H1 (cell line): ENCODE data around the gene MYOCOS. TPM values are rescaled to one million over a fixed set of nuclear protein-coding genes. Genes with fewer than 3 reads are reported as not detected.

Experiments
- ASH2L ChIP-seq: fragments of 200-600, 300-600 bp; sonication (generic); IDR thresholded peaks from one replicate; pipeline ENCODE4 v1.7.1; 2017; ENCODE audit warnings: low read length
- JUND ChIP-seq: IDR thresholded peaks from 2 replicates; pipeline ENCODE4 v1.6.1; 2011; ENCODE audit warnings: mild to moderate bottlenecking, improper control_type of control experiment, low read length
- KDM1A ChIP-seq: fragments of 200-600, 300-600 bp; sonication (generic); IDR thresholded peaks from 2 replicates; pipeline ENCODE4 v1.7.1; 2016; ENCODE audit warnings: mild to moderate bottlenecking, low read length, borderline replicate concordance
- NRF1 ChIP-seq: IDR thresholded peaks from 2 replicates; pipeline ENCODE4 v1.6.1; 2011; ENCODE audit warnings: mild to moderate bottlenecking, low read depth, low read length, improper control_type of control experiment
- PHF8 ChIP-seq: fragments of 200-600 bp; sonication (generic); conservative IDR thresholded peaks from 2 replicates; pipeline ENCODE4 v1.7.1; 2012; ENCODE audit warnings: low read depth, mild to moderate bottlenecking, inconsistent platforms, low read length, moderate library complexity
- POU5F1 ChIP-seq: IDR thresholded peaks from 2 replicates; pipeline ENCODE4 v1.6.1; 2011; ENCODE audit warnings: low read depth, mild to moderate bottlenecking, low read length, moderate library complexity
- SIRT6 ChIP-seq: IDR thresholded peaks from one replicate; pipeline ENCODE4 v1.7.1; 2012; ENCODE audit warnings: low read length, inconsistent platforms
- polyA plus RNA-seq, 7 experiments: library from polyadenylated mRNA; depleted of rRNA in 3 of 7; stranded (reverse) in 5 of 7; unstranded in 2 of 7; fragments of >200 nt in 5 of 7; fragments of 200-250 nt in 2 of 7; gene quantifications; 1 replicate in 5 of 7; 2 replicates in 1 of 7; 4 replicates in 1 of 7; pipeline versions ENCODE4 v1.2.1 to v1.2.3, GENCODE V29; 2011 to 2013; ENCODE audit warnings: missing spikeins in 2 of 7, mixed read lengths in 2 of 7
- total RNA-seq: library from RNA; stranded (reverse); fragmentation: NEBNext Ultra II Directional; extraction: Animal tissue kit (Norgen Biotek cat#: 25700); gene quantifications from 2 replicates; pipeline ENCODE4 v1.2.1, GENCODE V29; 2021
- TF ChIP-seq, protein P1 (sequence below): fragments of 300-600 bp; sonication (generic); IDR thresholded peaks from 2 replicates; pipeline ENCODE4 v1.7.1; 2012; ENCODE audit warnings: low read length, moderate library complexity, mild to moderate bottlenecking, inconsistent platforms; ENCODE audit not compliant: insufficient replicate concordance
- TF ChIP-seq, protein P2 (sequence below): IDR thresholded peaks from 2 replicates; pipeline ENCODE4 v1.6.1; 2011; ENCODE audit warnings: low read depth, mild to moderate bottlenecking, low read length; ENCODE audit not compliant: insufficient read depth

MYOCOS gene
- total and polyA plus RNA-seq, 2 of the 8 experiments (the other 6 are each of a cell fraction or from before 2014, with no cell fraction given): not detected

DNA sequence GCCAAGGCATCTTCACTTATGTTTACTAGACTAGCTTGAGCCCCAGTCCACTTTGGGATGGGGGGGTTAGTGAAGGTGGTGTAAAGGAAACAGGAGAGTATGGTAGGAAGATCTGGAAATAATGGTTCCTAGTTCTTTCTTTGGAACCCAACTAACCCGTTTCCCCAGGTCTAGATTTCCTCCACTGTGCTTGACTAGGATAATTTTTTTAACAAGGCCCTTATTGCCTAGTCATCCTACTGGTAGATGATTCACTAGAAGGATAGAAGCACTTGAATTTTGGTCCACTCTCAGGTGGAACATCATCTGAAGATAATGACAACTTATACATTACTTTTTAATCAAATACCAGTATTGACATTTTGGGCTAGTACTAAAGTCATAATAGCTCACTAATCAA lies 45.9 kb upstream of the MYOCOS start (continued):
- TF ChIP-seq, protein P1, sequence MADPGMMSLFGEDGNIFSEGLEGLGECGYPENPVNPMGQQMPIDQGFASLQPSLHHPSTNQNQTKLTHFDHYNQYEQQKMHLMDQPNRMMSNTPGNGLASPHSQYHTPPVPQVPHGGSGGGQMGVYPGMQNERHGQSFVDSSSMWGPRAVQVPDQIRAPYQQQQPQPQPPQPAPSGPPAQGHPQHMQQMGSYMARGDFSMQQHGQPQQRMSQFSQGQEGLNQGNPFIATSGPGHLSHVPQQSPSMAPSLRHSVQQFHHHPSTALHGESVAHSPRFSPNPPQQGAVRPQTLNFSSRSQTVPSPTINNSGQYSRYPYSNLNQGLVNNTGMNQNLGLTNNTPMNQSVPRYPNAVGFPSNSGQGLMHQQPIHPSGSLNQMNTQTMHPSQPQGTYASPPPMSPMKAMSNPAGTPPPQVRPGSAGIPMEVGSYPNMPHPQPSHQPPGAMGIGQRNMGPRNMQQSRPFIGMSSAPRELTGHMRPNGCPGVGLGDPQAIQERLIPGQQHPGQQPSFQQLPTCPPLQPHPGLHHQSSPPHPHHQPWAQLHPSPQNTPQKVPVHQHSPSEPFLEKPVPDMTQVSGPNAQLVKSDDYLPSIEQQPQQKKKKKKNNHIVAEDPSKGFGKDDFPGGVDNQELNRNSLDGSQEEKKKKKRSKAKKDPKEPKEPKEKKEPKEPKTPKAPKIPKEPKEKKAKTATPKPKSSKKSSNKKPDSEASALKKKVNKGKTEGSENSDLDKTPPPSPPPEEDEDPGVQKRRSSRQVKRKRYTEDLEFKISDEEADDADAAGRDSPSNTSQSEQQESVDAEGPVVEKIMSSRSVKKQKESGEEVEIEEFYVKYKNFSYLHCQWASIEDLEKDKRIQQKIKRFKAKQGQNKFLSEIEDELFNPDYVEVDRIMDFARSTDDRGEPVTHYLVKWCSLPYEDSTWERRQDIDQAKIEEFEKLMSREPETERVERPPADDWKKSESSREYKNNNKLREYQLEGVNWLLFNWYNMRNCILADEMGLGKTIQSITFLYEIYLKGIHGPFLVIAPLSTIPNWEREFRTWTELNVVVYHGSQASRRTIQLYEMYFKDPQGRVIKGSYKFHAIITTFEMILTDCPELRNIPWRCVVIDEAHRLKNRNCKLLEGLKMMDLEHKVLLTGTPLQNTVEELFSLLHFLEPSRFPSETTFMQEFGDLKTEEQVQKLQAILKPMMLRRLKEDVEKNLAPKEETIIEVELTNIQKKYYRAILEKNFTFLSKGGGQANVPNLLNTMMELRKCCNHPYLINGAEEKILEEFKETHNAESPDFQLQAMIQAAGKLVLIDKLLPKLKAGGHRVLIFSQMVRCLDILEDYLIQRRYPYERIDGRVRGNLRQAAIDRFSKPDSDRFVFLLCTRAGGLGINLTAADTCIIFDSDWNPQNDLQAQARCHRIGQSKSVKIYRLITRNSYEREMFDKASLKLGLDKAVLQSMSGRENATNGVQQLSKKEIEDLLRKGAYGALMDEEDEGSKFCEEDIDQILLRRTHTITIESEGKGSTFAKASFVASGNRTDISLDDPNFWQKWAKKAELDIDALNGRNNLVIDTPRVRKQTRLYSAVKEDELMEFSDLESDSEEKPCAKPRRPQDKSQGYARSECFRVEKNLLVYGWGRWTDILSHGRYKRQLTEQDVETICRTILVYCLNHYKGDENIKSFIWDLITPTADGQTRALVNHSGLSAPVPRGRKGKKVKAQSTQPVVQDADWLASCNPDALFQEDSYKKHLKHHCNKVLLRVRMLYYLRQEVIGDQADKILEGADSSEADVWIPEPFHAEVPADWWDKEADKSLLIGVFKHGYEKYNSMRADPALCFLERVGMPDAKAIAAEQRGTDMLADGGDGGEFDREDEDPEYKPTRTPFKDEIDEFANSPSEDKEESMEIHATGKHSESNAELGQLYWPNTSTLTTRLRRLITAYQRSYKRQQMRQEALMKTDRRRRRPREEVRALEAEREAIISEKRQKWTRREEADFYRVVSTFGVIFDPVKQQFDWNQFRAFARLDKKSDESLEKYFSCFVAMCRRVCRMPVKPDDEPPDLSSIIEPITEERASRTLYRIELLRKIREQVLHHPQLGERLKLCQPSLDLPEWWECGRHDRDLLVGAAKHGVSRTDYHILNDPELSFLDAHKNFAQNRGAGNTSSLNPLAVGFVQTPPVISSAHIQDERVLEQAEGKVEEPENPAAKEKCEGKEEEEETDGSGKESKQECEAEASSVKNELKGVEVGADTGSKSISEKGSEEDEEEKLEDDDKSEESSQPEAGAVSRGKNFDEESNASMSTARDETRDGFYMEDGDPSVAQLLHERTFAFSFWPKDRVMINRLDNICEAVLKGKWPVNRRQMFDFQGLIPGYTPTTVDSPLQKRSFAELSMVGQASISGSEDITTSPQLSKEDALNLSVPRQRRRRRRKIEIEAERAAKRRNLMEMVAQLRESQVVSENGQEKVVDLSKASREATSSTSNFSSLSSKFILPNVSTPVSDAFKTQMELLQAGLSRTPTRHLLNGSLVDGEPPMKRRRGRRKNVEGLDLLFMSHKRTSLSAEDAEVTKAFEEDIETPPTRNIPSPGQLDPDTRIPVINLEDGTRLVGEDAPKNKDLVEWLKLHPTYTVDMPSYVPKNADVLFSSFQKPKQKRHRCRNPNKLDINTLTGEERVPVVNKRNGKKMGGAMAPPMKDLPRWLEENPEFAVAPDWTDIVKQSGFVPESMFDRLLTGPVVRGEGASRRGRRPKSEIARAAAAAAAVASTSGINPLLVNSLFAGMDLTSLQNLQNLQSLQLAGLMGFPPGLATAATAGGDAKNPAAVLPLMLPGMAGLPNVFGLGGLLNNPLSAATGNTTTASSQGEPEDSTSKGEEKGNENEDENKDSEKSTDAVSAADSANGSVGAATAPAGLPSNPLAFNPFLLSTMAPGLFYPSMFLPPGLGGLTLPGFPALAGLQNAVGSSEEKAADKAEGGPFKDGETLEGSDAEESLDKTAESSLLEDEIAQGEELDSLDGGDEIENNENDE: no peak
- TF ChIP-seq NRF1 (no peak), JUND (no peak), PHF8 (no peak), POU5F1 (no peak), KDM1A (no peak), SIRT6 (no peak), ASH2L (no peak)
- TF ChIP-seq, protein P2, sequence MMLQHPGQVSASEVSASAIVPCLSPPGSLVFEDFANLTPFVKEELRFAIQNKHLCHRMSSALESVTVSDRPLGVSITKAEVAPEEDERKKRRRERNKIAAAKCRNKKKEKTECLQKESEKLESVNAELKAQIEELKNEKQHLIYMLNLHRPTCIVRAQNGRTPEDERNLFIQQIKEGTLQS: no peak
- TF ChIP-seq, all 59 proteins: peak for 0
